HG02884 (cell line): ENCODE measurements around the gene SPRR3.
"Not testable (repeated sequence)": the region's sequence is repeated elsewhere in the genome, so short reads cannot be mapped to it uniquely, and the experiment has no call there.

Source experiments
- ATAC-seq: cut with Tn5 transposase; IDR thresholded peaks from one replicate; pipeline ENCODE4 v1.9.1; 2021; ENCODE audit warnings: mild to moderate bottlenecking, moderate library complexity; ENCODE audit not compliant: unreplicated experiment

Gene SPRR3

GRCh38 chr1:152983234-152983633 lies 18.3 kb upstream of the SPRR3 start:
- no peak for ATAC-seq

- ATAC-seq = no peak
Observed at GRCh38 chr1:152983743-152984142, 17.8 kb upstream of the SPRR3 start, which contains the start of gene SPRR1A. SPRR1A (plus strand) TSS chr1:152984081; CDS start chr1:152985231, 1,150 bp downstream.

- ATAC-seq = no peak
Observed at GRCh38 chr1:152986578-152986977, 15.0 kb upstream of the SPRR3 start.

GRCh38 chr1:152993186-152993585 lies 8.4 kb upstream of the SPRR3 start:
- no peak for ATAC-seq

GRCh38 chr1:152995842-152996241 lies 5.7 kb upstream of the SPRR3 start:
- ATAC-seq = no peak

GRCh38 chr1:152996633-152997400 lies 4.7 kb upstream of the SPRR3 start:
- ATAC-seq = no peak

- ATAC-seq = no peak
Observed at GRCh38 chr1:152997901-152998300, 3.6 kb upstream of the SPRR3 start.

- ATAC-seq = no peak
Observed at GRCh38 chr1:152998476-152998875, 3.1 kb upstream of the SPRR3 start.

GRCh38 chr1:152999818-153000217 lies 1.7 kb upstream of the SPRR3 start:
- ATAC-seq = no peak

GRCh38 chr1:153000294-153000693 lies 1.3 kb upstream of the SPRR3 start:
- no peak for ATAC-seq

- not testable (repeated sequence) for ATAC-seq
Observed at GRCh38 chr1:153011235-153011758, 9.7 kb downstream of the SPRR3 start.

GRCh38 chr1:153021829-153022228 lies 20.3 kb downstream of the SPRR3 start:
- ATAC-seq = not testable (repeated sequence)

- not testable (repeated sequence) for ATAC-seq
Observed at GRCh38 chr1:153022340-153022739, 20.8 kb downstream of the SPRR3 start.

- no peak for ATAC-seq
Observed at GRCh38 chr1:153023109-153023508, 21.6 kb downstream of the SPRR3 start.

GRCh38 chr1:153024413-153024812 lies 22.9 kb downstream of the SPRR3 start:
- ATAC-seq = no peak

- no peak for ATAC-seq
Observed at GRCh38 chr1:153025797-153026196, 24.2 kb downstream of the SPRR3 start.

GRCh38 chr1:153028766-153029165 lies 27.2 kb downstream of the SPRR3 start:
- no peak for ATAC-seq

- ATAC-seq = no peak
Observed at GRCh38 chr1:153030895-153031294, 29.3 kb downstream of the SPRR3 start, which contains the start of gene SPRR1B. SPRR1B (plus strand) TSS chr1:153031203; CDS start chr1:153032346, 1,143 bp downstream.

- ATAC-seq = no peak
Observed at GRCh38 chr1:153032073-153032472, 30.5 kb downstream of the SPRR3 start.

- ATAC-seq = no peak
Observed at GRCh38 chr1:153032677-153033308, 31.2 kb downstream of the SPRR3 start.

GRCh38 chr1:153035211-153035610 lies 33.7 kb downstream of the SPRR3 start:
- no peak for ATAC-seq
